IgD-negative memory B cell (primary cell): ENCODE data around the gene RBP7. TPM values are rescaled to one million over a fixed set of nuclear protein-coding genes. Genes with fewer than 3 reads are reported as not detected.

ENCODE experiments used
- polyA plus RNA-seq: library from polyadenylated mRNA; unstranded; fragments of 300-500 nt; fragmentation: Illumina TruSeq; gene quantifications from one replicate; pipeline ENCODE4 v1.2.3, GENCODE V29; 2021

The RBP7 gene
- polyA plus RNA-seq, 1 donor from 2014 or later, result 1.3 TPM

Other genes starting within 250 kb of the RBP7 start
- gene CLSTN1, start 173.3 kb upstream of the RBP7 start, polyA plus RNA-seq, result 24.7 TPM
- gene CTNNBIP1, start 87.0 kb upstream of the RBP7 start, polyA plus RNA-seq, result 10.0 TPM
- 30.0 TPM for gene LZIC, start 53.8 kb upstream of the RBP7 start, polyA plus RNA-seq
- gene NMNAT1, start 53.8 kb upstream of the RBP7 start, polyA plus RNA-seq, result 7.9 TPM
- 9.0 TPM for gene UBE4B, start 35.7 kb downstream of the RBP7 start, polyA plus RNA-seq
- gene KIF1B, start 213.3 kb downstream of the RBP7 start, polyA plus RNA-seq, result 1.8 TPM